ENCODE measurements around the gene PRR20D. TPM values are rescaled to one million over a fixed set of nuclear protein-coding genes. Genes with fewer than 3 reads are reported as not detected.
A peak's percentile ranks its signal among the peaks of the same experiment; 100 is the strongest.
"Not testable (repeated sequence)": the region's sequence is repeated elsewhere in the genome, so short reads cannot be mapped to it uniquely, and the experiment has no call there.

Gene PRR20D
- not detected for total RNA-seq (ENCODE audit: insufficient read depth, low replicate concordance)

GRCh38 chr13:57160332-57160731, at the start of gene PRR20D:
Gene PRR20D (plus strand): TSS chr13:57160632. CDS start chr13:57161019, 387 bp downstream.
- DNase-seq (ENCODE audit: low spot score) = not testable (repeated sequence)

- DNase-seq (ENCODE audit: low spot score) = no peak
Observed at GRCh38 chr13:57114945-57115344, 45.5 kb upstream of the PRR20D start.

- peak; percentile 80 for DNase-seq (ENCODE audit: low spot score)
Observed at GRCh38 chr13:57123681-57124080, 36.8 kb upstream of the PRR20D start.

DNA sequence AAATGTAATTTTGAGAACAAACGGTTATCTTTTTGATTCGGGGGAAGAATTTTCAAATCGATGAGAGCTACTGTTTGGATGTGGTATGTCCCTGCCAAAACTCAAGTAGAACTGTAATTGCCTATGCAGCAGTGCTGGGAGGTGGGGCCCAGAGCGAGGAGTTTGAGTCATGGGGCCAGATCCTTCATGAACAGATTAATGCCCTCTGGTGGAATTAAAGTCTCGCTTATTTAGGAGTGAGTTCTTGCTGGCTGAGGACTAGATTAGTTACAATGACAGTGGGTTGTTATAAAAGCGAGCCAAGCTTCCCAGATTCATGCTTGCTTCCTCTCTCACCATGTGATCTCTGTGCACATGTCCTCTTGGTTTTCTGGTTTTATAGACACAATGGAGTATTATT, 31.5 kb upstream of the PRR20D start:
- DNase-seq (ENCODE audit: low spot score) = no peak

- no peak for DNase-seq (ENCODE audit: low spot score)
Observed at GRCh38 chr13:57136093-57136492, 24.3 kb upstream of the PRR20D start.

GRCh38 chr13:57137585-57137984, 22.8 kb upstream of the PRR20D start:
- DNase-seq (ENCODE audit: low spot score) = no peak

DNA sequence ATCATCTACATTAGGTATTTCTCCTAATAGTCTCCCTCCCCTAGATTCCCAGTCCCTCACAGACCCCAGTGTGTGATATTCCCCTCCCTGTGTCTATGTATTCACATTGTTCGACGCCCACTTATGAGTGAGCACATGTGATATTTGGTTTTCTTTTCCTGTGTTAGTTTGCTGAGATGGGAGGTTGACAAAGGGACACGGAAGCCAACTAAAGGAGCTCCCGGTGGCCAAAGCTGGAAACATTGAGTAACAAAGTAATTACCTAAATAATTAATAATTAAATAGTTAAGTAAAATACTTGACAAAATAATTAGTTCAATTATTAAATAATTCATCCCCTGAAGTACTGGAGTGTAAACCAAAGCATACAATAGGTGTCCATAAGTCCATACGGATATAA, 21.4 kb upstream of the PRR20D start:
- DNase-seq (ENCODE audit: low spot score) = no peak

DNA sequence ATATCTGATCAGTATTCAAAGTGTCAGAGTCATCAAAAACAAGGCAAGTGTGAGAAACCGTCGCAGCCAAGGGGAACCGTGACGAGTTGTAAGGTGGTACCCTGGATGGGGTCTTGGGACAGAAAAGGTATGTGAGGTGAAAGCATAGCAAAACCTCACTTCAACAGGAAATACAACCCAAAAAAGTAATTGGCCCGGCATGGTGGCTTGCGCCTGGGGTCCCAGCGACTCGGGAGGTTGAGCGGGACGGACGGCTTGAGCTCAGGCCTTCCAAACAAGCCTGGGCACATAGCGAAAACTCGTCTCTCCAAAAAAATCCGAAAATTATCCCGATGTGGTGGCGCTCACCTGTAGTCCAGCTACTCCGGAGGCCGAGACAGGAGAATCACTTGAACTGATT, 20.7 kb upstream of the PRR20D start:
- not testable (repeated sequence) for DNase-seq (ENCODE audit: low spot score)

GRCh38 chr13:57140235-57140968, 20.0 kb upstream of the PRR20D start, which contains the start of gene PRR20A:
Gene PRR20A (plus strand): TSS chr13:57140918. CDS start chr13:57141305, 387 bp downstream.
- not testable (repeated sequence) for DNase-seq (ENCODE audit: low spot score)

- not testable (repeated sequence) for DNase-seq (ENCODE audit: low spot score)
Observed at GRCh38 chr13:57147188-57147587, 13.2 kb upstream of the PRR20D start, which contains the start of gene PRR20B. Gene PRR20B (plus strand): TSS chr13:57147488. CDS start chr13:57147875, 387 bp downstream.

- not testable (repeated sequence) for DNase-seq (ENCODE audit: low spot score)
Observed at GRCh38 chr13:57148106-57148505, 12.3 kb upstream of the PRR20D start.

DNA sequence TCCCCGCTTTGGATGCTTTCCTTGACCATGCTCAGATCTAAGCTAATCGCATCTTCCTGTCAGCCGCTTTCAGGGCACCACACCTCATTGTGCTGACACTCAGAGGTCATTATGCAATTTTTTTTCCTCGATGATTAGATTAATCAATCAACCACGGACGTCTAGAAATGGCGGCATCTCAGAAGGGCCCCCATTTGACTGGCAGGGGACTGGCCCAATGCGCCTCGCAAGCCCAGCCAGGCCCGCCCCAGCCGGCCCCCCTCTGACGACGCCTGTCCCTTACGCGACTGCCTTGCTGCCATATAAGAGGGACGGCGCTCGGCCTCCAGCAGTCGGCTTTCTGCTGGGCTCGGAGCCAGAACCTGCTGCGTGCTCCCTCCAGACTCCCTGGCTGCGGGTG, 6.7 kb upstream of the PRR20D start, which contains the start of gene PRR20C:
TSS of gene PRR20C (plus strand) at position 301 of the 400 bp plus-strand sequence. CDS start 387 bp downstream, outside the sequence.
- DNase-seq (ENCODE audit: low spot score) = not testable (repeated sequence)

DNA sequence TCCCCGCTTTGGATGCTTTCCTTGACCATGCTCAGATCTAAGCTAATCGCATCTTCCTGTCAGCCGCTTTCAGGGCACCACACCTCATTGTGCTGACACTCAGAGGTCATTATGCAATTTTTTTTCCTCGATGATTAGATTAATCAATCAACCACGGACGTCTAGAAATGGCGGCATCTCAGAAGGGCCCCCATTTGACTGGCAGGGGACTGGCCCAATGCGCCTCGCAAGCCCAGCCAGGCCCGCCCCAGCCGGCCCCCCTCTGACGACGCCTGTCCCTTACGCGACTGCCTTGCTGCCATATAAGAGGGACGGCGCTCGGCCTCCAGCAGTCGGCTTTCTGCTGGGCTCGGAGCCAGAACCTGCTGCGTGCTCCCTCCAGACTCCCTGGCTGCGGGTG, 6.5 kb downstream of the PRR20D start, which contains the start of gene PRR20E:
TSS of gene PRR20E (plus strand) at position 301 of the 400 bp plus-strand sequence. CDS start 387 bp downstream, outside the sequence.
- DNase-seq (ENCODE audit: low spot score) = not testable (repeated sequence)

DNA sequence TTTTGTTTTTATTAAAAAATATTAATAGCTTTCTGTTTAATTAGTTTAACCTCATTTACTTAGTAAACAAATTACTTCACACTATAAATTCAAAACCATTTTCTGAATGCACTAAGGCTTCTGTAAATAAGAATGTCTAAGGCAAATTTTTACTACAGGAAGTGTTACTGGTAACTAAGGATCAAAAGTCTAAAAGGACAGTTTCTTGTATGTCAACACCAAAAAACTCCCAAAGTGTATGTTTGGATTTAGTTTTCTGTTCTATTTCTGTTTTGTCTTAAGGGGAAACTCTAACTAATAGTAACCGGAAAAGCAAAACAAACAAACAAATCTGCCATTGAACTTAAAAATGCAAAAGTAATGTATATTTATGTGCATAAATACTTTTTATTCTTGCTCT, 31.2 kb downstream of the PRR20D start:
- no peak for DNase-seq (ENCODE audit: low spot score)

DNA sequence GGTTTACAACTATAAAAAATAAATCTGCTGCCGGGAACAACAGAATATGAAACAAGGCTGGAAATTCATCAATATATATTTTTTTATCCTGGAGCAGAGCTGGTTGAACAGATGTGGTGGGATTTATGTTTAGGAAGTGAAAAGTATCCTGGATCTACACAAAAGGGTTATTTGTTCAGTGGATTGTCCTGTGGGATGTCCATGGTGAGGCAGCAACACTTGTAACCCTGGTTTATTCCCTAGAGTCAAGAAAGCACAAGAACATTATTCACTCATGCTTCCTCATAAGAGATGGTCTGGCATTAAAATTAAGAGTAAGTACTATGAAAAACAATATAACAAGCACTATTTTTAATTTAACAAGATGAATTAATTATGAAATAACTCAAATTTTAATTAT, 52.6 kb downstream of the PRR20D start:
- DNase-seq (ENCODE audit: low spot score) = no peak

Other genes starting within 250 kb of the PRR20D start
- not detected for gene PRR20A, start 19.7 kb upstream of the PRR20D start, total RNA-seq (ENCODE audit: insufficient read depth, low replicate concordance)
- not detected for gene PRR20B, start 13.1 kb upstream of the PRR20D start, total RNA-seq (ENCODE audit: insufficient read depth, low replicate concordance)
- not detected for gene PRR20C, start 6.6 kb upstream of the PRR20D start, total RNA-seq (ENCODE audit: insufficient read depth, low replicate concordance)
- not detected for gene PRR20E, start 6.6 kb downstream of the PRR20D start, total RNA-seq (ENCODE audit: insufficient read depth, low replicate concordance)